Gastroesophageal sphincter (tissue), 3 donors: ENCODE measurements around the gene COPA.

ENCODE experiments used
- POLR2AphosphoS5 ChIP-seq: sonication (generic); formaldehyde crosslinking; IDR thresholded peaks from one replicate; pipeline ENCODE4 v1.6.1; 2017; ENCODE audit warnings: antibody characterized with exemption
- TF ChIP-seq, protein P1 (sequence below), 4 experiments: fragments of 200-600 bp in 2 of 4; fragments of 450-650 bp in 2 of 4; sonication (generic) in 1 of 4; IDR thresholded peaks; one replicate each; pipeline ENCODE4 v1.5.1; 2017 to 2019; ENCODE audit warnings: antibody characterized with exemption in 4 of 4, mild to moderate bottlenecking in 2 of 4, moderate library complexity in 2 of 4

DNA sequence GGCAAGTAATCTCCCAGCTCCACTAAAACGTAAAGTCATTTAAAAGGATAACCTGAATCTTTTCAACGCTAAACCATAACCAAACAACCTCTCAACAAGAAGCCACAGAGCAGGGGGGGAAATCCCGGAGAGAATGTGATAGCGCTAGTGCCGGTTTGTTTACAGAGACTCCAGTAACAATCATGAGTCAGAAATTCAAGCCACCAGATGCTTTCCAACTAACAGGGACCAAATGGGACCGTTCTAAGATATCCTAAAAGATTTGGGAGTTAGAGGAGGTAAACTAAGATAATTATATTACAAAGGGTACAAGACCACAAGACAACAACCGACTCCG, 81.5 kb downstream of the COPA start:
- peak; percentile 40 for TF ChIP-seq POLR2AphosphoS5
- TF ChIP-seq, protein P1, sequence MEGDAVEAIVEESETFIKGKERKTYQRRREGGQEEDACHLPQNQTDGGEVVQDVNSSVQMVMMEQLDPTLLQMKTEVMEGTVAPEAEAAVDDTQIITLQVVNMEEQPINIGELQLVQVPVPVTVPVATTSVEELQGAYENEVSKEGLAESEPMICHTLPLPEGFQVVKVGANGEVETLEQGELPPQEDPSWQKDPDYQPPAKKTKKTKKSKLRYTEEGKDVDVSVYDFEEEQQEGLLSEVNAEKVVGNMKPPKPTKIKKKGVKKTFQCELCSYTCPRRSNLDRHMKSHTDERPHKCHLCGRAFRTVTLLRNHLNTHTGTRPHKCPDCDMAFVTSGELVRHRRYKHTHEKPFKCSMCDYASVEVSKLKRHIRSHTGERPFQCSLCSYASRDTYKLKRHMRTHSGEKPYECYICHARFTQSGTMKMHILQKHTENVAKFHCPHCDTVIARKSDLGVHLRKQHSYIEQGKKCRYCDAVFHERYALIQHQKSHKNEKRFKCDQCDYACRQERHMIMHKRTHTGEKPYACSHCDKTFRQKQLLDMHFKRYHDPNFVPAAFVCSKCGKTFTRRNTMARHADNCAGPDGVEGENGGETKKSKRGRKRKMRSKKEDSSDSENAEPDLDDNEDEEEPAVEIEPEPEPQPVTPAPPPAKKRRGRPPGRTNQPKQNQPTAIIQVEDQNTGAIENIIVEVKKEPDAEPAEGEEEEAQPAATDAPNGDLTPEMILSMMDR (IDR thresholded peaks at IDR 0.05): no peak
